Ascending aorta (tissue), 2 donors: ENCODE results near the gene ANXA2R. TPM values are rescaled to one million over a fixed set of nuclear protein-coding genes. Genes with fewer than 3 reads are reported as not detected.

ENCODE experiments used
- DNase-seq, 2 donors: peaks; one replicate each; pipeline ENCODE4 v3.0.0-alpha.2; 2019; ENCODE audit warnings: low spot score in 2 of 2
- H3K27ac ChIP-seq, 2 donors: fragments of 200-600 bp; sonication (generic); one replicate each; pipeline ENCODE4 v1.5.1; 2016 to 2017; ENCODE audit warnings: mild to moderate bottlenecking in 1 of 2
- H3K27me3 ChIP-seq: fragments of 200-600 bp; sonication (generic); one replicate; pipeline ENCODE4 v1.5.1; 2017
- H3K36me3 ChIP-seq, 2 donors: fragments of 200-600 bp; sonication (generic); one replicate each; pipeline ENCODE4 v1.5.1; 2016
- H3K4me1 ChIP-seq, 2 donors: fragments of 200-600 bp; sonication (generic); one replicate each; pipeline ENCODE4 v1.5.1; 2016 to 2017; ENCODE audit warnings: mild to moderate bottlenecking in 1 of 2
- H3K4me3 ChIP-seq, 2 donors: fragments of 200-600 bp; sonication (generic); one replicate each; pipeline ENCODE4 v1.5.1; 2016 to 2017; ENCODE audit warnings: mild to moderate bottlenecking in 1 of 2
- H3K9me3 ChIP-seq, 2 donors: fragments of 200-600 bp; sonication (generic); one replicate each; pipeline ENCODE4 v1.5.1; 2016
- intact Hi-C: fragments of 100-400 bp; cut with DNase I; formaldehyde crosslinking; loops from one replicate; pipeline ENCODE4 v1.15.1; 2023
- total RNA-seq: library from RNA; depleted of rRNA; stranded (reverse); fragments of >200 nt; gene quantifications from one replicate; pipeline ENCODE4 v1.1.0, GENCODE V29; 2016
- TF ChIP-seq, protein P1 (sequence below), 3 experiments: fragments of 200-600 bp in 2 of 3; fragments of 450-650 bp in 1 of 3; sonication (generic) in 2 of 3; IDR thresholded peaks; one replicate each; pipeline ENCODE4 v1.5.1; 2016 to 2019; ENCODE audit warnings: antibody characterized with exemption in 3 of 3, mild to moderate bottlenecking in 1 of 3, moderate library complexity in 1 of 3

Gene ANXA2R
- total RNA-seq, 1 donor from 2014 or later, result 5.1 TPM

DNA sequence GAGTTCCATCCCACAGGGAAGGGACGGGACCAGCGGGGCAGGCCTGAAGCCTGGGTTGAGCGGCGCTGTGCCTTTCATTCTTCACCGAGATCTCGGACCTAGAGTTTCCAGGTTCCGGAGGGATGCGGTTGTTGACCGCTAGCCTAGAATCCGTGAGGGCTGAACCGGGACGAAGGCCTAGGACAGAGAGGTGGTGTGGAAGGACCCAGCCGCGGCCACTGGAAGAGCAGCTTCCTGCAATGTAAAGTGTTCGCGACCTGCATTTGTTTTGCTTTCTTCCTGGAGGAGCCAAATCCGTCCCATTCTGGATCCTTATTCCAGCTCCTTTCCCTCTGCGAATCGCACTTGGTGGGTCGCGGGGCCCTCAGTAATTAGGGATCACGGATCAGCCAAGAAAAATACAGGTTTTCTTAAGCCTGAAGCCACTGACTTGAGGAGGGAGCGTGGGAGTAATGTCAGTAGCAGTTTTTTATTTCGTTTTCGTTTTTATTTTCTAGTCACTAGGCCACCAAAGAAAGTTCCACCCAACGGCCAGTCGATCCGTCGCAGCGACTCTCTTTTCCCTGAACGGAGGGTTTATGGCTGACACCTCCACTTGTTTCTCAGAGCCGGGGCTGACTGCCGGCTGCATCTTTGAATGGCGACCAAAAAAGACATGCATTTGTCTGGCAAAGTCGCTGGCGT, 48.6 kb downstream of the ANXA2R start:
- Histone ChIP-seq H3K4me3 (peak overlapping the region; percentile 72 to 76), H3K27me3 (no peaks in the 10 kb centered on the region), H3K4me1 (peaks cover 0 to 4% of the 10 kb centered on the region in 2 donors), H3K27ac (peak overlapping the region; percentile 90 to 97), H3K9me3 (no peaks in the 10 kb centered on the region), H3K36me3 (no peaks in the 10 kb centered on the region)
- TF ChIP-seq, protein P1, sequence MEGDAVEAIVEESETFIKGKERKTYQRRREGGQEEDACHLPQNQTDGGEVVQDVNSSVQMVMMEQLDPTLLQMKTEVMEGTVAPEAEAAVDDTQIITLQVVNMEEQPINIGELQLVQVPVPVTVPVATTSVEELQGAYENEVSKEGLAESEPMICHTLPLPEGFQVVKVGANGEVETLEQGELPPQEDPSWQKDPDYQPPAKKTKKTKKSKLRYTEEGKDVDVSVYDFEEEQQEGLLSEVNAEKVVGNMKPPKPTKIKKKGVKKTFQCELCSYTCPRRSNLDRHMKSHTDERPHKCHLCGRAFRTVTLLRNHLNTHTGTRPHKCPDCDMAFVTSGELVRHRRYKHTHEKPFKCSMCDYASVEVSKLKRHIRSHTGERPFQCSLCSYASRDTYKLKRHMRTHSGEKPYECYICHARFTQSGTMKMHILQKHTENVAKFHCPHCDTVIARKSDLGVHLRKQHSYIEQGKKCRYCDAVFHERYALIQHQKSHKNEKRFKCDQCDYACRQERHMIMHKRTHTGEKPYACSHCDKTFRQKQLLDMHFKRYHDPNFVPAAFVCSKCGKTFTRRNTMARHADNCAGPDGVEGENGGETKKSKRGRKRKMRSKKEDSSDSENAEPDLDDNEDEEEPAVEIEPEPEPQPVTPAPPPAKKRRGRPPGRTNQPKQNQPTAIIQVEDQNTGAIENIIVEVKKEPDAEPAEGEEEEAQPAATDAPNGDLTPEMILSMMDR (IDR thresholded peaks at IDR 0.05), result no peak
- no peak for DNase-seq
- intact Hi-C loops, result loop anchor here (1.0 to 2.0 kb wide), 3 partner anchors 41 to 129 kb away; partner anchors contain the start of gene ZNF131

DNA sequence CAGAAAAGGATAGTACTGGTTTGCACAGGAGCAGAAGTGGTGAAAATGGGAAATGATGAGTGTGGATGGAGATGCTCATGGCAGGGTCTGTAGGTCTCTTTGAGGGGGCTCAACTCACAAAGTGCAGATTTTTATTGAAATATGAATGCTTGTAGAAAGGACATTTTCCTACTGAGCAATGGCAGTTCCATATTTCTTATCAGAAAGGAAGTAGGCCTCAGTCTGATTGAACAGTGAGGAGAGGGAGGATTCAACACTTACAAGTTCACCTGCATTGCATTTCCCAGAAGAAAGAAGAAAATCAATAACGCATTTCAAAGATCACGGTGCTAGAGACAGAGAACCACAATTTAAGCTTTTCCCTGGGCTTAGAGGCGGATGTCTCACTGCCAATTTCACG, 49.2 kb downstream of the ANXA2R start:
- Histone ChIP-seq H3K36me3 (no peaks in the 10 kb centered on the region), H3K4me3 (peak overlapping the region in 1 of 2 donors; percentile 72), H3K27me3 (no peaks in the 10 kb centered on the region), H3K4me1 (peaks cover 0 to 4% of the 10 kb centered on the region in 2 donors), H3K9me3 (no peaks in the 10 kb centered on the region), H3K27ac (peak overlapping the region; percentile 90 to 97)
- no peak for DNase-seq
- intact Hi-C loops, result no loop called here
- TF ChIP-seq, protein P1 (IDR thresholded peaks at IDR 0.05), result no peak

Other genes with a start within 250 kb of the ANXA2R start
- gene SELENOP, start 228.4 kb downstream of the ANXA2R start, total RNA-seq, result 119 TPM
- gene ZNF131, start 80.6 kb upstream of the ANXA2R start, total RNA-seq, result 61.2 TPM
- gene NIM1K, start 151.9 kb upstream of the ANXA2R start, total RNA-seq, result not detected